DMS114 treated with DMSO at 0.1 percent for 48 hours (cell line): ENCODE measurements around the gene TMBIM4.
"Not testable (repeated sequence)": the region's sequence is repeated elsewhere in the genome, so short reads cannot be mapped to it uniquely, and the experiment has no call there.

Experiments
- DNase-seq: peaks from one replicate; lab custom pipeline; 2025; ENCODE audit not compliant: unreplicated experiment; lab: John Stamatoyannopoulos, UW

The TMBIM4 gene, protein sequence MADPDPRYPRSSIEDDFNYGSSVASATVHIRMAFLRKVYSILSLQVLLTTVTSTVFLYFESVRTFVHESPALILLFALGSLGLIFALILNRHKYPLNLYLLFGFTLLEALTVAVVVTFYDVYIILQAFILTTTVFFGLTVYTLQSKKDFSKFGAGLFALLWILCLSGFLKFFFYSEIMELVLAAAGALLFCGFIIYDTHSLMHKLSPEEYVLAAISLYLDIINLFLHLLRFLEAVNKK

GRCh38 chr12:66169221-66170170 lies at the start of gene TMBIM4:
Gene TMBIM4, minus strand, starts transcription at chr12:66169996. Its CDS starts 45 bp downstream, at chr12:66169951.
- peak; percentile 90 for DNase-seq

DNA sequence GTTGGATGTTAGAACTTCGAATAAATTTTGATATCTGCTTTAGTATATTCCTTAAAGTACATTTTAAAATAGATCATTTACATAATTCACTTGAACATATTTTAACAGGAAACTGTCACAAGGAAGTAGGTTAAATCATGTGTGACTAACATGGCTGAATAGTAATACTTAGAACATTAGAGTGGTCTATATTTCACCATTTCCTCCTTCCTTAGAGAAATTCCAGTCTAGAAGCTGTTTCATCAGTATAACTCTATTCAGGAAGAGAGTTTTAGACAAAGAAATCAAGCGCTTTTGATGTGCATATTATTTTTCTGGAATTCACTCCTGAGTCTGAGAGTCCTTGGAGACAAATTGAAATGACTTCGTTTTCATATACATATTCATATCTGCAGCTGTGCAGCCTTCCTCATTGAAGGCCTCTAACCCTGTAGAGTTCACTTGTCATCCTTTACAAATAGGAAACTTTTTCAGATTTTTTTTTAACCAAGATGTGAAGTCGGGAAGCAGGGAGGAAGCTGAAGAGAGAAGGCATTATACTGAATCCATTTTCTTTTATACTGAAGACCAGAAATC lies 47.6 kb upstream of the TMBIM4 start:
- no peak for DNase-seq

DNA sequence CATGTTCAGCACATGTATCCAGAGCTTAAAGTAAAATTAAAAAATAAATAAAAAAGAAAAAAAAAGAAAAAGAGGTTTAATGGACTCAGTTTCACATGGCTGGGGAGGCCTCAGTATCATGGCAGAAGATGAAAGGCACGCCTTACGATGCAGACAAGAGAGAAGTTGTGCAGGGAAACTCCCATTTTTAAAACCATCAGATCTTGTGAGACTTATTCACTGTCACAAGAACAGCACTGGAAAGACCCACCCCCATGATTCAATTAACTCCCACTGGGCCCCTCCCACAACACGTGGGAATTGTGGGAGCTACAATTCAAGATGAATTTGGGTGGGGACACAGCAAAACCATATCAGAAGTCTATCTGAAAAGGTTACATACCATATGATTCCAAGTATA lies 43.2 kb upstream of the TMBIM4 start:
- DNase-seq = not testable (repeated sequence)

DNA sequence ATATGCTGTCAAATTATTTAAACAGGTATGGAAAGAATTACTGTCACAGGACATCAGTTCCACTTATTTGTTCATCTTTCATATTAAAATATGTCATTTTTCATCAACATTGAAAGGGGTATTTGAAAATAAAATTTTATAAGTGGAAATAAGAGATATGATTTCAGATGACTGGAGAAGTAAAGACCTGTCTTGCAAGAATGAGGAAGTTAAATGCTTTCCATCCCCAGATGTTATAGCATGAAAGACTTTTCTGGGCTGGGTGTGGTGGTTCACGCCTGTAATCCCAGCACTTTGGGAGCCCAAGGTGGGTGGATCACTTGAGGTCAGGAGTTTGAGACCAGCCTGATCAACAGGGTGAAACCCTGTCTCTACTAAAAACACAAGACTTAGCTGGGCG lies 41.8 kb upstream of the TMBIM4 start:
- not testable (repeated sequence) for DNase-seq

- no peak for DNase-seq
Observed at GRCh38 chr12:66210840-66211239, 41.0 kb upstream of the TMBIM4 start.

- no peak for DNase-seq
Observed at GRCh38 chr12:66206141-66206540, 36.3 kb upstream of the TMBIM4 start.

DNA sequence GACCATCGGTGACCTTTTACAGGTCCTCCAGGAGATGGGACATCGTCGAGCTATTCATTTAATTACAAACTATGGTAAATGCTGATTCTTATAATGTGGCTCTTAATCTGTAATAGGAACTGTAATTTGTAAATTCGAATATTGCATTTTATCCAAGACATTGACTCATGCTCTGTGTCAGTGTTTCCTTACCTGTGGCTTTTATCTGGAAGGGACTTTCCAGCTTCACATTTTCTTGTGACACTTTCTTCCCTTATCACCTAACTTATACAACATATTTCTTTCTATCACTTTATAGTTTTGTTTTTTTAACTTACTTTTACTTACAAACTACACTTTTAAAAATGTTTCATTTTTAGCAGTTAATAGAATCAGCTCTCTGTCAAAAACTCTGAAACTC lies 34.0 kb upstream of the TMBIM4 start:
- no peak for DNase-seq

GRCh38 chr12:66199831-66200509 lies 30.2 kb upstream of the TMBIM4 start:
- no peak for DNase-seq

GRCh38 chr12:66199141-66199540 lies 29.3 kb upstream of the TMBIM4 start:
- no peak for DNase-seq

DNA sequence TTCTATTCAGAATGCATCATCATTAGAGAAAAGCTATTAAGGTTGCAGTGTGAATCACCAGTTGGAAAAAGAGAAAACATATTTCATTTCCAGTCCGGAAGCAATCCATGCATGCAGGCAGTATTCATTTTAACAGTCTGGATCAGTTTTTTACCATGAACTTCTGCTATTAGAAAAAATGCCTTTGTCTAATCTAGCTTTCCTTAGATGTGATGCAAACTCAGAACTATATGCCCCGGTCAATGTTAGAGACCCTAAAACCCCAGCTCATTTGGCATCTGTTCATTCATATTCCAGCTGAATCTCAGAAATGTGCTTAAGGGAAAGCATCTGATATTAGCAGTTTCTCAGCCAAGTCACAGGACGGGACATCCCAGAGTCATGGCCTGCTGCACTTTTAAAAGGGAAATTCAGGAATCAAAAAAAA lies 27.7 kb upstream of the TMBIM4 start:
- DNase-seq = no peak

DNA sequence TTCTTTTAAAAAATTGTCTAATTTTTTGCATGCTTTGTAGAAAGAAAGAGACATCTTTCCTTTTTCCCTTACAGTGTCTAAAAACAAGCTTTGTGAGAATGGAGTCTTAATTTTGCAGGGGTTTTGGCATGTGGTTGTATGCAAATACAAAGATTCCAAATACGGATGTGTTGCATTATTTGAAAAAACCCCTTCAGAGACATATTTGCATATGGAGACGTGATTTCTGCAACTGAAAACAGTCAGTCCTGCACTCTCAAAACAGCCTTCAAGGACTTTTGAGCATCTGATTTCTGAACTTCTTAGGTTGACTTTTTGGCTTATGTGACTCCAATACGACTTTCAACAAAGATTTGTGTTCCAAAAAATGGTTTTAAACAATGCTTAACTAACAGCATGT lies 27.0 kb upstream of the TMBIM4 start:
- DNase-seq = no peak

DNA sequence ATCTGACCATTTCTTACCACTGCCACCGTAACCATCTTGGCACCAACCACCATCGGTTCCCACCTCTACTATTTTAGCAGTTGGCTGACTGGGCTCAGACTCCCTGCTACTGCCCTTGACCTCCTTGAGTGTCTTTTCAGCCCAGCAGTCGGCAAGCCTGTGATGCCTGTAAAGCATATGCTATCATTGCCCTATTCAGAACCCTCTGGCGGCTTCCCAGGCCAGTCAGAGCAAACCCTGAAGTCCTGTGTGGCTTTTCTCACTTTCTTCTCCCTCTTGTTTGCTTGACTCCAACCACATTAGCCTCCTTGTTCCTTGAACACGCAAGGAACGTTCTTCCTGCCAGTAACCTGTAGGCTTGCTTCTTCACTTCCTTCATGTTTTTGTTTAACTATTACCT lies 25.4 kb upstream of the TMBIM4 start:
- DNase-seq = no peak

- DNase-seq = no peak
Observed at GRCh38 chr12:66194122-66194521, 24.3 kb upstream of the TMBIM4 start.

DNA sequence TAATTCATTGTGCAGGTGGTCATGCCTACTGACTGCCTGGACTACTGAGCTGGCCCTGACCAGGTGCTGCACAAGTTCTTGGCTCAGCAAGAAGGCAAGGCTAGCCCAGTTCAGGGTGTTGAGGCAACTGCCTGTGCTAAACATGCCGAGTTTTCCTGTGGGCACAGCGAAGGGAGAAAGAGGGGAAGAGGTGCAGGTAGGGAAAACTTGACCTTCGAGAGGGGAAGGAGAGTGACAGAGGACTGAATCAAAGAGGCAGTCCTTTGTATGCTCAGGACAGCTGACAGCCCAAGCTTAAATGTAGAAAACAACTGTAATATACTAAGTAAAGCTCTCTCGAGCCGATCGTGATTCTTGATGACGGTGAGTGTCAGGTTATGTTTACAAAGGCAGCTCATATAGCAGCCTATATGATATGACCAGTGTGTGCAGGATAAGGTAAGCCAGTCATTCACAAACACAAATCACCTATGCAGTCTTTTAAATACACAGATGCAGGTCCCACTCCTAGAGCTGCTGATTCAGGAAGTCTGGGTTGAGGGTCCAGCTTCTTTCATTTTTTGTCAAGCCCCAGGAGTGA lies 21.8 kb upstream of the TMBIM4 start:
- no peak for DNase-seq

- DNase-seq = no peak
Observed at GRCh38 chr12:66190519-66191370, 20.9 kb upstream of the TMBIM4 start.

- DNase-seq = peak; percentile 26
Observed at GRCh38 chr12:66189889-66190288, 20.1 kb upstream of the TMBIM4 start.

- DNase-seq = no peak
Observed at GRCh38 chr12:66189486-66189843, 19.7 kb upstream of the TMBIM4 start.

- peak; percentile 39 for DNase-seq
Observed at GRCh38 chr12:66188584-66189485, 19.0 kb upstream of the TMBIM4 start, which contains the start of gene IRAK3. Gene IRAK3, plus strand, starts transcription at chr12:66189214. Its CDS starts 86 bp downstream, at chr12:66189300.

DNA sequence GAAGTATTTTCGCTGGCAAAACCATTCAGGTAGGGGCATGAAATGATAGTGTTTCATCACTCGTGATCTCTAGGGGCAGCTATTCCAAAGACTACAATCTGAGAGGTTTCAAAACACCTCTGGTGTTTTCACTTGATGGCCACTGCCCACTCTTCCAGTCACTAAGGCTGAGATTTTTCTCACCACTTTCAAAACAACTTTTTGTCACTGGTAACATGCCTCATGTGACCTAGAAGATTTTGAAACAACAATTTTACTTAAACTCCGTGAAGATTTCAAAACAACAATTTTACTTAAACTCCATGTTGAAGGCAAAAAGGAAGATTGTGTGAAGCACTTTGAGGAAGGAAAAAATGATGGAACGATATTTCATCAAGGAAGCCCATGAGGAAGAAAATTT lies 18.0 kb upstream of the TMBIM4 start:
- DNase-seq = no peak
